ENCODE measurements around the gene MAPK7. TPM values are rescaled to one million over a fixed set of nuclear protein-coding genes. Genes with fewer than 3 reads are reported as not detected.

The MAPK7 gene
- total and polyA plus RNA-seq, 2 donors (not counting 3 experiments of a cell fraction or from before 2014, with no cell fraction given) = 16.8 to 30.7 TPM

DNA sequence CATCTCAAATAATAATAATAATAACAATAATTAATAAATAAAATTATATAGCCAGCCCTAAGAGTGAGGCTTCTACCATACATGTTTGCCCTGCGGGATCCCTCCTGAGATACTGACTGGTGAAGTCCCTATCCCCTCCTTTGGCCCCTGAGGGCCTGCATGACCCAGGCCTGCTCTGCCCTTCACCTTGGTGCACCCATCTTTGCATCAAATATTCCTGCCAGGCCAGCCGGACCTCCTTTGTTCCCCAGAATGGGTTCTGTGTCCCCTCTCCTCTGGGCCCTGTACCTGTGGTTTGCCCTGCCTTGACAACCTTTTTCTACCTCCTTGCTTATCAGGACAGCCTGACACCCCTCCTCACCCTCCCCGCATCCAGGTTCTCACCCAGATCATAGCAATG lies 30.8 kb downstream of the MAPK7 start:
- ChIA-PET CTCF (interaction anchor here (1.6 kb wide), 1 partner anchor 46 kb away, joined by 4 read pairs; no protein-coding TSS in a partner anchor), POLR2A (no interaction called here)
- H3K4me2 ChIP-seq (ENCODE audit: insufficient read depth, low read length) = no peak overlapping the region
- H3K4me3 ChIP-seq (replicated peaks in 1 of 3; ENCODE audit: insufficient read depth in 1 of 3, low read depth in 1 of 3, low read length in 3 of 3) = no peak overlapping the region
- intact Hi-C loops (cut with micrococcal nuclease) = no loop called here
- H3K9me3 ChIP-seq (replicated peaks; ENCODE audit: control insufficient read depth, insufficient read depth, low read length) = no peaks in the 10 kb centered on the region
- H3K4me1 ChIP-seq (ENCODE audit: control insufficient read depth, extremely low read depth, insufficient read depth, low read length) = no peaks in the 10 kb centered on the region
- H3K27ac ChIP-seq (ENCODE audit: insufficient read depth, low read depth, low read length) = no peak overlapping the region
- peaks cover 4 to 7% of the 10 kb centered on the region in 2 experiments for H3K27me3 ChIP-seq (ENCODE audit: control insufficient read depth in 2 of 2, insufficient read depth in 2 of 2, low read length in 2 of 2)
- BruUV-seq (replicated peaks) = no TSS peak
- no peaks in the 10 kb centered on the region for H3K79me2 ChIP-seq (ENCODE audit: control insufficient read depth, insufficient read depth, low read length)
- no peak for FAIRE-seq
- H3K9me1 ChIP-seq (replicated peaks; ENCODE audit: control insufficient read depth, extremely low read depth, insufficient read depth, low read length) = no peaks in the 10 kb centered on the region
- no peaks in the 10 kb centered on the region for H4K20me1 ChIP-seq (replicated peaks; ENCODE audit: control insufficient read depth, extremely low read depth, insufficient read depth, low read length)
- no peak for TF ChIP-seq FOS (IDR thresholded peaks at IDR 0.05; ENCODE audit: borderline replicate concordance, insufficient read depth, low read length)
- no peak for TF ChIP-seq JUN (IDR thresholded peaks at IDR 0.05; ENCODE audit: borderline replicate concordance, insufficient read depth, insufficient read length, low read depth)
- no peak for TF ChIP-seq EZH2 (IDR thresholded peaks at IDR 0.05; ENCODE audit: borderline replicate concordance, low read depth, low read length, severe bottlenecking)
- TF ChIP-seq MYC (IDR thresholded peaks at IDR 0.05; ENCODE audit: low read depth, low read length) = no peak
- TF ChIP-seq GATA2 (IDR thresholded peaks at IDR 0.05; ENCODE audit: insufficient read depth, insufficient read length, low read depth, low read length) = no peak
- no peak for TF ChIP-seq POLR2A (IDR thresholded peaks at IDR 0.05; ENCODE audit: low read depth, low read length)
- TF ChIP-seq, protein P1, sequence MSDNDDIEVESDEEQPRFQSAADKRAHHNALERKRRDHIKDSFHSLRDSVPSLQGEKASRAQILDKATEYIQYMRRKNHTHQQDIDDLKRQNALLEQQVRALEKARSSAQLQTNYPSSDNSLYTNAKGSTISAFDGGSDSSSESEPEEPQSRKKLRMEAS (IDR thresholded peaks at IDR 0.05; ENCODE audit: insufficient read depth, insufficient read length) = no peak
- no peak for TF ChIP-seq POLR2AphosphoS5 (IDR thresholded peaks at IDR 0.05; ENCODE audit: insufficient read depth, low read depth, low read length)
- TF ChIP-seq, protein P2, sequence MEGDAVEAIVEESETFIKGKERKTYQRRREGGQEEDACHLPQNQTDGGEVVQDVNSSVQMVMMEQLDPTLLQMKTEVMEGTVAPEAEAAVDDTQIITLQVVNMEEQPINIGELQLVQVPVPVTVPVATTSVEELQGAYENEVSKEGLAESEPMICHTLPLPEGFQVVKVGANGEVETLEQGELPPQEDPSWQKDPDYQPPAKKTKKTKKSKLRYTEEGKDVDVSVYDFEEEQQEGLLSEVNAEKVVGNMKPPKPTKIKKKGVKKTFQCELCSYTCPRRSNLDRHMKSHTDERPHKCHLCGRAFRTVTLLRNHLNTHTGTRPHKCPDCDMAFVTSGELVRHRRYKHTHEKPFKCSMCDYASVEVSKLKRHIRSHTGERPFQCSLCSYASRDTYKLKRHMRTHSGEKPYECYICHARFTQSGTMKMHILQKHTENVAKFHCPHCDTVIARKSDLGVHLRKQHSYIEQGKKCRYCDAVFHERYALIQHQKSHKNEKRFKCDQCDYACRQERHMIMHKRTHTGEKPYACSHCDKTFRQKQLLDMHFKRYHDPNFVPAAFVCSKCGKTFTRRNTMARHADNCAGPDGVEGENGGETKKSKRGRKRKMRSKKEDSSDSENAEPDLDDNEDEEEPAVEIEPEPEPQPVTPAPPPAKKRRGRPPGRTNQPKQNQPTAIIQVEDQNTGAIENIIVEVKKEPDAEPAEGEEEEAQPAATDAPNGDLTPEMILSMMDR (IDR thresholded peaks at IDR 0.05; ENCODE audit: extremely low read depth in 1 of 2, insufficient read depth in 1 of 2, low read depth in 1 of 2, low read length in 2 of 2) = no peak
- no peak for DNase-seq (ENCODE audit: low read depth, low spot score)
- H2AFZ ChIP-seq (ENCODE audit: low read depth, low read length) = no peak overlapping the region
- dilution Hi-C loops (cut with MboI; ENCODE audit: extremely low pct_ligation_motif_present, low sequenced_read_pairs) = no loop called here
- no peaks in the 10 kb centered on the region for H3K36me3 ChIP-seq (ENCODE audit: control insufficient read depth in 2 of 2, extremely low read depth in 1 of 2, insufficient read depth in 2 of 2, low read length in 2 of 2)
- H3K9ac ChIP-seq (replicated peaks; ENCODE audit: extremely low read depth, insufficient read depth, low read length) = no peak overlapping the region

Data from endothelial cell of umbilical vein (primary cell).